Stromal cell of bone marrow (primary cell): ENCODE measurements around the gene DNAH14.
"Not testable (repeated sequence)": the region's sequence is repeated elsewhere in the genome, so short reads cannot be mapped to it uniquely, and the experiment has no call there.

Experiments
- DNase-seq: peaks from one replicate; pipeline ENCODE4 v3.0.0-alpha.2; 2012; ENCODE audit warnings: low read depth

The DNAH14 gene

DNA sequence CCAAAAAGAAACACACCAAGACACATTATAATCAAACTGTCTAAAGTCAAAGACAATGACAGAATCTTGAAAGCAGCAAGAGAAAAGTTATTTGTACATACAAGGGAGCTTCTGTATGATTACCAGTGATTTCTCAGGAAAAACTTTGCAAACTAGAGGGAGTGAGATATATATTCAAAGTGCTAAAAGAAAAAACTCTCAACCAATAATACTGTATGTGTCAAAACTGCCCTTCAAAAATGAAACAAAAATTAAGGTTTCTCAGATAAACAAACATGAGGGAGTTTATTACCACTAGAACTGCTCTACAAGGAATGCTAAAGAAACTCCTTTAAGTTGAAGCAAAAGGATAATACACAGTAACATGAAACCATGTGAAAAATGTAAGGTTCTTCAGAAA, 418.9 kb downstream of the DNAH14 start:
- DNase-seq = no peak

DNA sequence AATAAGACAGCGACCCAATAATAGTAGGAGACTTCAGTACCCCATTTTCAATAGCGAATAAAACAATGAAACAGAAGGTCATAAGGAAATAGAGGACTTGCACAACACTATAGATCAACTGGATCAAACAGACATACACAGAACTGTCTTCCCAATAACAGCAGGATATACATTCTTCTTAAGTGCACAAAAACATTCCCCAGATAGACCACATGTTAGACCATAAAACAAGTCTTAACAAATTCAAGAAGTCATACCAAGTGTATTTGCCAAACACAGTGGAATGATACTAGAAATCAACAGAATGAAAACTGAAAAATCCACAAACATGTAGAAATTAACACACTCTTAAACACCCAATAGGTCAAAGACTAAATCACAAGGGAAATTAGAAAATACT, 420.4 kb downstream of the DNAH14 start:
- DNase-seq = no peak

DNA sequence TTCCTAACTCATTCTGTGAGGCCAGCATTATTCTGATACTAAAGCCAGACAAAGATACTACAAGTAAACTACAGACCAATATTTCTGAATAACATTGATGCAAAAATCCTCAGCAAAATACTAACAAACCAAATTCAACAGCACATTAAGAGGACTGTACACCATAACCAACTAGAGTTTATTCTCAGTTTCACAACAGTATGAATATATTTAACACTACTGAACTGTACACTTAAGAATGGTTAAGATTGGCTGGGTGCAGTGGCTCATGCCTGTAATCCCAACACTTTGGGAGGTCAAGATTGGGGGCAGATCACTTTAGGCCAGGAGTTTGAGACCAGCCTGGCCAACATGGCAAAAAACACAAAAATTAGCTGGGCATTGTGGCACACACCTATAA, 421.4 kb downstream of the DNAH14 start:
- no peak for DNase-seq

DNA sequence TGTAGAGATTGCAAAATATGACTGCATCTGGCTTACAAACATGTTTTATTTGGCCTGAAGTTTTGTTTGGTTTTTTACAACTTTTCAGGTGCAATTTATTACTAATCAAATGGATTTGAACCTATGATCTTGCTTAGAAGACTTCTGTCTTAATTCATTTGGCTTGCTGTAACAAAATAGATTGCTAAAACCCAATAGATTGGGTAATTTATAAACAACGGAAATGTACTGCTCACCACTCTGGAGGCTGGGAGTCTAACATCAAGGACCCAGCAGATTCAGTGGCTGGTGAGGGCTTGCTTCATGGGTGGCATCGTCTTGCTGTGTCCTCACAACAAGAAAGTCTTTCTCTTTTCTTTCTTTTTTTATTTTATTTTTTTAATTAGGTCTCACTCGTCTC, 425.4 kb downstream of the DNAH14 start:
- DNase-seq = no peak

DNA sequence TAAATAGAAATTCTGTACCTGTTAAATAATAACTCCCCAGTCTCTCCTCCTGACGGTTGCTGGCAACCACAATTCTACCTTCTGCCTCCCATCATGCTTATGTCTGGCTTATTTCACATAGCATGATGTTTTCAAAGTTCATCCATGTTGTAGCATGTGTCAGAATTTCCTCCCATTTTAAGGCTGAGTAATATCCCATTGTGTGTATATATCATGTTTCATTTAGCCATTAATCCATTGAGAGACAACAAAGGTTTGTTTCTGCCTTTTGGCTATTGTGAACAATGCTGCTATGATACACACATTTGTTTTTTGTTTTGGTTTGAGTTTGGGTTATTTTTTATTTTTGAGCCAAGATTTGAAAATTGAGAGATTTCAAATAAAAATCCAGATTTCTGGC, 426.4 kb downstream of the DNAH14 start:
- DNase-seq = no peak

DNA sequence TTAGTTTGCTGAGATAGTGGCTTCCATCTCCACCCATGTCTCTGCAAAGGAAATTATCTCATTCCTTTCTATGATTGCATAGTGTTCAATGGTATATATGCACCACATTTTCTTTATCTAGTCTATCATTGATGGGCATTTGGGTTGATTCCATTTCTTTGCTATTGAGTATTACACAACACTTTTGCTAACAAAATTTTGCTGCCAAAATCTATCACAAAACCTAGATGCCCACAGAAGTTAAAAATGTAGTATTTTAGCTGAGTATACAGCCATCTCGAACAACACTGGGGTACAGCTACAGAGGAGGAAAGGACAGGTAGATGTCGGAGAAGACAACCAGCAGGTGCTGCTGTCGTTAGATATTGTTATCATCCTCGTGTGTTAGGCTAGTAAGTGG, 430.6 kb downstream of the DNAH14 start:
- DNase-seq = no peak

DNA sequence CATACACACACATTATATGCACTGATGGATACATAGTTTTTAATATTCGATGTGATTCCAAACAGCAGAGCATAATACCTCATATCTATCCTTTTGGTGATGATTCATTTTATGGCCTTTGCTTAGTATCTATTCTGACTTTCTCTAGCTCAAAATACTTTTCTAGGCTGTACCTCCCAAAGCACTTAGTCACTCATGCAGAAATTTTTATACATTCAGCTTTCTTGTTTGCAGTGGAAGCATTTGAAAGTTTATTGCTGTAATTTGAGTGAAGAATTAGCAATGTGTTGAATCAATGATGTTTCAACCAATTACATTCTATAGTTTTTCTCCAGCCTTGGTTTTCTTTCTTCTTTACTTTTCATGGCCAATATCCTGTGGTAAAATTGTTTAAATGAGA, 431.7 kb downstream of the DNAH14 start:
- DNase-seq = peak; percentile 7

DNA sequence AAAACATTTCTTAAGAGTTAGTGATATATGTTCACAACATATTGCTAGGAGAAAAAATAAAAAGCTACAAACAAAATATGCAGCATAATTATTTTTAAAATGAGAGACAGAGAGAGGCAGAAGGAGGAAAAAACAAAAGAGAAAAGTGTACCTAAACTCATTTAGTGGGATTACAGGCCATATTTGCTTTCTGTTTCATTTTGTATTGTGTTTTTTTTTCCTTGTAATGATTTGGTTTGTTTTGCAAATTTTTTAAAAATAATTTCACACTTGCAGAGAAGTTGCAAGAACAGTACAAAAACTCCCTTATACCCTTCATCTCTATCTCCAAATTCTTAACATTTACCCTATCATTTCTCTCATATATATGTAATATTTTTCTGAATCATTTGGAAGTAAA, 433.3 kb downstream of the DNAH14 start:
- no peak for DNase-seq

DNA sequence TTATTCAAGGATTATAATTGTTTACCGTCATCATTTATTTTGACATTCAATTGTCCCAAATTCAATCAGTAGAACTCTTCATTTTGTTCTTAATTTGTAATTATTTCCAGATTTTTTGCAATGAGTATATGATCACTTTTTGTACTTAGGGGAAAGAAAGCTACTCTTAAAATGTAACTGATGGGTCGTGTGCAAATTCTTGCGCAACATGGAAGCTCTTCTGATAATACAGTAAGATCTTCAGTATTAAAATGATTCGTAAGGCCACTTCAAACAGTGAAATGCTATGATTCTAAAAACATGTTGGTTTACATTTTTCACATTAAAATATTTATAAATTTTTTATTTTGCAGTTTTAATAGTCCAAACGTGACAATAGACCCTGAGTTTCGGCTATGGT, 435.0 kb downstream of the DNAH14 start:
- DNase-seq = no peak

DNA sequence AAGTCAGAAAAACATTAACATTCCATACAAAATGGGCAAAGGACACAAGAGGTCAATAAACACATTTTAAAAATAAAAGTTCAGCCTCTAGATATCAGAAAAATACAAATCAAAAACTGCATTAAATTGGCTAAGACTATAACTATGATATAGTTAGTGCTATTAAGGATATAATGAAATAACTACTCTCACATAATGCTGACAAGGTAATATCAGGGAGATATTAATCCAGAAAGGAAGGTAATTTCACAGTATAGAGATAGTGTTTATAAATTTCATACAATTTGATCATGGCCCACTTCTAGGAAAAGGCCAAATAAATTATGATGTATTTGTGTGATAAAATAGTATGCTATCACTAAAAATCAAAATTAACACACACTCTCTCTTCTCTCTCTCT, 436.5 kb downstream of the DNAH14 start:
- DNase-seq = no peak

DNA sequence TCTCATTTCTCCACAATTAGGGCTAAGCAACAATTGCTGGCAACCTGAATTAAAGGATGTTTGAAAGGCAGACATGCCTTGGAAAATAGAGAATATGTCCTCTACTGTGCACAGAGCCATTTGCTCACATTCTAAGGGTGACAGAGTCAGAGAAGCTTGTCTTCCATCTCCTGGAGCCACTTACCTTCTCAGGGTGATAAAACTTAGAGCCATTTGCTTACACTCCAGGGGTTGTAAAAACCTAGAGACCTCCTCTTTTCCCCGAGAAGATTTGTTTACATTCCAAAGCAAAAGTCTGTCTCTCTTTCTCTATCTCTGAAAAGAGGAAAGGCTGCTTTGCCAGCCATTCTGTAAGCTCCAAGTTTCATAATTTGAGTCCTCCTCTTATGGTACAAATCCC, 437.1 kb downstream of the DNAH14 start:
- DNase-seq = no peak

DNA sequence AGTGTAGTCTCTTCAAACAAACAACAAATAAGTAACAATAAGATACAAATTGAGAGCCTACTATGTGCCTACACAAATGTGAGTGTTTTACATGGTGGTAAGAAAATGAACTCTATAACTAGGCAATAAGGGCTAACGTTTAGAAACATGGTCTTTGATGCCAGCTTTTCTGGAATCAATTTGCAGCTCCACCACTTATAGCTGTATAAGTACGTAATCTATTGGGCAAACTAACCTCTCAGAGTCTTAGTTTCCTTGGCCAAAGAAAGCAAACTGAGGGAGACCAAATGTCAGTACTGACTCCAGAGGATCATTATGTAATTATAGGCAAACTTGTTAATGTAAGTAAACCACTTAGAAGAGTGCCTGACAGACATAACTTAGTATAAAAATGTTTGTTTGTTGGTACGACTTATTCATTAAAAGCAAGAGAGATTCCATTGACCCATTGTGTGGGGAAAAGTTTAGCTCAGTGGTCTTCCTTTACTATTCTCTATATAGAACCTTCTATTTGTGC, 438.6 kb downstream of the DNAH14 start:
- no peak for DNase-seq

DNA sequence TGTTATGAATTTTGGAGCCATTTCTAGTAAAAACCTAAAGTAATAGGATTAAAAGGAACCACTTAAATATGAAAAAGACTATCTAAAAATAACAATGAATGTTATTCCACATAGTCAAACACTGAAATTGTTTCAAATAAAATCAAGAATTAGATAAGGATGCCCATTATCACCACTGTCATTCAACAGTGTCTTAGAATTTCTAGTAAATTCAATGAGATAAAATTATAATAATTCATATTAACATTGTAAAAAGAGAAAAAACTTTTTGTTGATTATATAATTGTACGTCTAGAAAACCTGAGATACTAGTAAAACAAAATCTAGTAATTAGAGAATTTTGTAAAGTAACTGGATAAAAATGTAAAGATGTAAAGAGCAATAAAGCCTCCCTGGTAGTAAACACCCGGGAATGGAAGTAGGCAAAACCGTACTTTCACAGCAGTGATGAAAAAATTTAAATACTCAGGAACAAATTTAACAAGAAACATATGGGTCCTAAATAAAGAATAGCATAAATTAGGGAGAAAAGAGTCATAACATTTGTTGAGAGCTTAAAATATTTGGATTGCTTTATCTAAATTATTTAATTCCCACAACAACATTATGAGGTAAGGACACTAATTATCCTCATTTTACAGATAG, 442.0 kb downstream of the DNAH14 start:
- no peak for DNase-seq

DNA sequence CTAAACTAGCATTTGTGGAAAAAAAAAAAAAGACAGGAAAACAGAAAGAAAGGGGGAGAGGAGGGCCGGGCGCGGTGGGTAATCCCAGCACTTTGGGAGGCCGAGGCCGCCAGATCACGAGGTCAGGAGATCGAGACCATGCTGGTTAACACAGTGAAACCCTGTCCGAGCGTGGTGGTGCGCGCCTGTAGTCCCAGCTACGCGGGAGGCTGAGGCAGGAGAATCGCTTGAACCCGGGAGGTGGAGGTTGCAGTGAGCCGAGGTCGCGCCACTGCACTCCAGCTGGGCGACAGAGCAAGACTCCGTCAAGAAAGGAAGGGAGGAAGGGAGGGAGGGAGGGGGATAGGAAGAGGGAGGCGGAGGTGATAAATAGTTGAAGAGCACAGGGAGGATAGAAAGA, 443.7 kb downstream of the DNAH14 start:
- no peak for DNase-seq

DNA sequence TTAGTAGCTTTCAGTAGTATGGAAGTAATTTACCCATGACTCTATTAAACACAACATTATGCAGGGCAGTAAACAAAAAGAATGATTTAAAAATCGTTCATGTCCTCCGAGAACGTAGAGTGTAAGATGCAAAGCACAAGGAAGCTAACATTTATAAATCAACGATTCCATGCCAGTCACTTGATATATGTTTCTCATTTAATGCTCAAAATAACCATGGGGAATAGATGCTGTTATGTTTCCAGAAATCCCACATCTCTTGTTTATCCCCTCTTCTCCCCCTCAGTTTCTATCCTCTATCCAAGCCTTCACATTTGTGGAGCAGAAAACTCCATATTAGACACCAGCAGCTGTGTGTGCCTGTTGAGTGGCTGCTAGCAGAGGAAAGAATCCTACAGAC, 445.5 kb downstream of the DNAH14 start:
- no peak for DNase-seq

DNA sequence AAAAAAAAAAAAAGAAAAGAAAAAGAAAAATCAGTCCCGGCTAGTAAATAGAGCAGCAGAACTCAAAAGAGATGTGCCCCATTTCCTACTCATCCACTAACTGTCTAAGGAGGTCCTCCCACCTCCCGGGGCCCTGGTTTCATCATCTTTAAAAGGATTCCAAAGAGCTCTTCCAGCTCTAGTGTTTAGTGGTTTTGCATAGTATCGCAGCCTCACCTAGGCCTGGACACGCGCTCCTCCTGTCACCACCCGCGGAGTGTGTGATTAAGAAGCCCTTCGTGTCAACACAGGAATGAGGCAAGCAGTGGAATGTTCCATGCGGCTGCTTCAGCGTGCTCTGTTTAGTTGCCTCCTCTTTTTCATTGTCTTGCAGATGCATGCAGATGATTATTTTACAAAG, 449.4 kb downstream of the DNAH14 start:
- no peak for DNase-seq

DNA sequence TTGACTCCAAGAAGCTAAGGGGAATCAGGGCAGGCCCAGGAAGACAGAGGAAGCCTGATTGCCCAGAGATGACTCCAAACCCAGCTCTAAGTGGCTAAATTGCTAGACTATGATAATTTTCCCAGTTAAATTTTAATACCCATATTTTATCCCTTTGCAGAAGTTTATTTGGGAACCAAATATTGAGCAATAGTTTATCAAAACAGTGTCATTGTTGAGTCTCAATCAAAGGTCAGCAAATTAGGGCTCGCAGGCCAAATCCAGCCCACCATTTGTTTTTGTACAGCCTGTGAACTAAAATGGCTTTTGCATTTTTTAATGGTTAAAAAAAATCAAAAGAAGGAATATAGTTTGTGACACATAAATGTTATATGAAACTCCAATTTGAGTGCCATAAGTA, 451.2 kb downstream of the DNAH14 start:
- no peak for DNase-seq

DNA sequence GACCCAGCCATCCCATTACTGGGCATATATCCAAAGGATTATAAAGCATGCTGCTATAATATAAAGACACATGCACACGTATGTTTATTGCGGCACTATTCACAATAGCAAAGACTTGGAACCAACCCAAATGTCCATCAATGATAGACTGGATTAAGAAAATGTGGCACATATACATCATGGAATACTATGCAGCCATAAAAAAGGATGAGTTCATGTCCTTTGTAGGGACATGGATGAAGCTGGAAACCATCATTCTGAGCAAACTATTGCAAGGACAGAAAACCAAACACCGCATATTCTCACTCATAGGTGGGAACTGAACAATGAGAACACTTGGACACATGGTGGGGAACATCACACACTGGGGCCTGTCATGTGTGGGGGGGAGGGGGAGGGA, 457.4 kb downstream of the DNAH14 start:
- DNase-seq = not testable (repeated sequence)

DNA sequence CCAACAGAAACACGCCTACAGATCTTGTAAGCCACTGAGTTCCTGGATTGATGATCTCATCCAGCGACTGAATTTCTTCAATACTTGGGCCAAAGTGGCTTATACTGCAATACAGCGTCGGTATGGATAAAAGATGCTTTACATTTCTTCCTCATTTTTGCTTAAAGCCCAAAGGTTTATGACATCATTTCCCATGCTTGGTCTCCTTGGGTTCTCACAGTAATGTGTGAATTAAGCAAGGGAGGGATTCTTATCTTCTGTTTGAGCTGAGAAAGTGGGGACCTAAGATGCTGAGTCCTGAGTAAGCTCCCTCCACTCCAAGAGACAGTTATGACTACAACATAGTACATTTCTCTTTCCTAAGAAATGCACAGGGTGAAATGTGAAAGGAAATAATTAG, 458.9 kb downstream of the DNAH14 start:
- no peak for DNase-seq

DNA sequence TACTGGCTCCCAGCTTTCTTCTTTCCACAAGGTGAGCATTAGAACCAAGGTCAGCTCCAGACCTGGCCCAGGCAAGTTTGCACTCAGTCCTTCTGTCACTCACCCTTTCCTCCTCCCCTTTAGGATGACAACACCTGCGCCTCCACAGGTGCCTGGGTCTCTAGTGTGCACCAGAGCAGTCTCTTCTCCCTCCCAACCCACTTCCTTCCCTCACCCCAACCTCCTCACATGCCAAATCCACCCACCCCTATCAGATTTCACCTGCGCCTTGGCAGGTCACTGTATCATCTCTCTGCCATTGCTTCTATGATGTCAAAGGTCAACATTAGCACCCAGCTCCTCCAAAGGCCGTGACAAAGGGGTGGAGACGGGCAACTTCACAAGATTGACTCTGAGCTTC, 460.4 kb downstream of the DNAH14 start:
- DNase-seq = no peak

DNA sequence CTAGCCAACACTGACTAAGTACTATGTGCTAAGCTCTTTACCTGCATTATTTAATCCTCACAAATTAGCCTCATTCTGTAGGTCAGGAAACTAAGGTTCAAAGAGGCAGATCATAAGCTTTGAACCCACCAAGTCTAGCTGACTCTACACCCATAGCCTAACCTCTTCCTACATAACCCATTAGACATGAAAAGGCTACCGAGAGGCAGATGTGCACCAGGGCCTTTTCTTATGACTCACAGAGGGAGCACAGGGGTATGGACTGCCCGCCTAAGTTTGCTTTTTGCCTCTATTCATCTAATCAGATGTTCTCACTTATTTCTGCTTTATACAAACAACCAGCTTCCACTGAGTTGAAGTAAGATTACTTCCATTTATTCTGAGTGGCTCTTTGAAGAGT, 466.9 kb downstream of the DNAH14 start:
- DNase-seq = no peak

DNA sequence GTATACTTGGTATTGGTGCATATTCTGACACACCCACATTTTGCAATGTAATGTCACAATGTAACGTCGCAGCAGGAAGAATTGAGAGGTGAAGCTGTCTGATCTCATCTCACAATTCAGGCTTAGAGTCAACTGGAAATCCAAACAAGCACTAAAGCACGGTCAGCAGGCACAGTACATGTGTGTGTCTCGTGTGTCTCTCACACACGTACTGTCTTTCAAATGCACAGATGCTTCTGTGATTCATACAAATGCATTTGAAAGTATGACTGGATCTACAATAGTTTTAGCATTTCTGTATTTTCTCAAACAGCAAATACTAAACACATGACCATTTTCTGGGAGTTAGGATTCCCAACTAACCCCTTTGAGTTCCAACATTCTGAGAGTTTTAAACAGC, 471.5 kb downstream of the DNAH14 start:
- DNase-seq = no peak

DNA sequence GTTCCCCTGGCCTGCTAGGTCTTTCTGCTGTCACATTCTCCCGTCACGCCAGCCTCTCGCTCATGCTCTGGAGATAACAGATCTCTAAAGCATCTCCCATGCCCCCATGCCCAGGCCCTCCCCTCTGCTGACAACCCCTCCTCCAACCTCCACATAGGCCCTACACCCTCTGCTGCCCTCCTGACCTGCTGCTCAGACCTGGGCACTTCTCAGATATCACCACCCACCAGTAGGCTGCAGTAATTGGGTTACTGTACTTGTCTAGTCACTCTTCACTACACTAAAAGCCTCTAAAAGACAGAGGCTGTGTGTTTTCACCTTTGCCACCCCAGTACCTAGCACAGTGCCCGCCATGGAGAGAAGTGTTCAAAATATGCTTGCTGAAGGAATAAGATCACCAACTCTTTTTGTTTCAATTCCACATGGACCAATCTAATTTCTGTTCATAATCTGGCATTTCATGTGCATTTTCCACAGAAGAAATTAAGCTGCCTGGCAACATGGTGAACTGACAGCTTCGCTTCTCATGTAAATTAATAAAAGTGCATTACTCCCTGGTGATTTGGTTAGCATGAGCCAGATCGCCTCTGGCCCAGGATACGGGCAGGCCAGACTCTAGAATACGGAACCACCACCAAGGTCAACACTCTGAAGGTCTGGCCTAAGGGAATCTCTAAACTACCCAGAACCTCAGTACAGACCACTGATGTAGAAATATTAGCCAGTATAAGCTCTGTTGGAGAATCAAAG, 477.7 kb downstream of the DNAH14 start:
- no peak for DNase-seq

DNA sequence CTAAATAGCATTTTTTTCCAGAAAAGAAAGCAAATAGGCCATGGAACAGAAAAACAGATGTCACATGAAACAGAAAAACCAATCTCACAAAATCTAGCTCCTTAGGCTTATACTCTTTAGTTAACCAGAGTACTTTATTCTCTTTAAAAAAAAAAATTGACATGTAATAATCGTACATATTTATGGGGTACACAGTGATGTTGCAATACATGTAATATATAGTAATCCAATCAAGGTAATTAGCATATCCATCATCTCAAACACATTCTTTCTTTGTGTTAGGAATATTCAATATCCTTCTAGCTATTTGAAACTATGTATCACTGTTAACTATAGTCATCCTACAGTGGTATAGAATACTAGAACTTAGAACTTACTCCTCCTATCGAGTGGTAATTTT, 478.3 kb downstream of the DNAH14 start:
- no peak for DNase-seq
